LNCaP clone FGC (cell line): ENCODE data around the gene GPBAR1.

ENCODE experiments used
- DNase-seq: peaks from one replicate; pipeline ENCODE4 v3.0.0-alpha.2; 2011; ENCODE audit warnings: low read depth
- H3K4me3 ChIP-seq: 2 replicates; pipeline ENCODE4 v1.5.1; 2011; ENCODE audit warnings: mild to moderate bottlenecking, low read depth, low read length, control low read depth
- CTCF ChIP-seq: IDR thresholded peaks from 2 replicates; pipeline ENCODE4 v1.5.1; 2012; ENCODE audit warnings: mild to moderate bottlenecking; ENCODE audit not compliant: control insufficient read depth, insufficient read depth; ENCODE audit errors: extremely low read depth

The GPBAR1 gene

DNA sequence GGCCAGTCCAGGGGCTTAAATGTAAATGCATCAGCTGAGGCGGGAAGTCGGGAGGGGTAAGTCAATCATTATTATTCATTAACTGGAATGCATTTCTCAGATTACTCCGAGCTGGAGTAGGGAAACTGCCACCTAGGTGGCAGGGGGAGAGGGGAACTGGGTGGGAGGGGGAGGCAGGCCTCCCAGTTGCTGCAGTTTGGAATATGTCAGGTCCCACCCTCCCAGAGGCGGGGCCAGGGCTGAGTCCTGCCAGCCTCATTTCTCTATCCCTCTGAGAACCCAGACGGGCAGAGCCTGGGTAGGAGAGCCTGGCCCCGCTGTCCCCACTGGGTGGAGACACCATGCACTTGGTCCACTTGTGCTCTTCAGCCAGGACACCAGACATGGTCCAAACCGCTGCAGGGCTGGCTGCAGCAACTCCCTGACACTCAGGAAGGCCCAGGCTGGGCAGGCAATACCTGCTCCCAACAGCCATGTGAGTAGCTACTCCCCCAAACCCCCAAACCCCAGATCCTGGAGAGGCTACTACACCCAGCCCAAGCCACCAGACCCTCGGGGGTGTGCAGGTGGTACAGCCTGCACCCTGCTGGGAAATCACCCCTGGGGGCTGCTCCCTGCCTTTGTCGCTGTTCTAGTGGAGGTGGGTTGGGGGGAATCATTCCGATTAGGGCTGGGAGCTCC is at the start of gene GPBAR1:
TSS of gene GPBAR1 (plus strand) at position 274 of the 681 bp plus-strand sequence. CDS start 1,710 bp downstream, outside the sequence.
- H3K4me3 ChIP-seq = no peak within 1 kb of the TSS
- 0 out of 2 replicates have a peak, but pooled peaks have one; percentile 7 for TF ChIP-seq CTCF
- DNase-seq = no peak

GRCh38 chr2:218214116-218214515 is 46.7 kb upstream of the GPBAR1 start:
- DNase-seq = no peak
- H3K4me3 ChIP-seq = no peak overlapping the region
- no peak for TF ChIP-seq CTCF

DNA sequence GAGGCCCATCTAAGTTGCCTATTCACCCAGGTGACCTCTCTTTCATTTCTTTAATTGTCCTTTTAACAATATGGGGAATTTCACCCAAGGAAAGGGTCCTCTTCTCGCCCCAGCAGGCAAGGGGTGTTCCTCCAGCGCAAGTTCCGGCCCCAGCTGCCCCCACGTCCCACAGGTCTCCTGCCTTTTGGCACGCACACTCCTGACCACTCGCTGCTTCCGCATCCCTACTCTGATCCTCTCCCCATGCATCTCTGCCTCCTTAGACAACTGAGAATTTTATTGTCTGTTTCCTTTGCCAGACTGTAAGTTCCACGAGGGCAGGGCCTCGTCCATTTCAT is 44.5 kb upstream of the GPBAR1 start:
- no peak for TF ChIP-seq CTCF
- peak overlapping the region; percentile 91 for H3K4me3 ChIP-seq
- DNase-seq = no peak

- peak; percentile 50 for DNase-seq
- no peak for TF ChIP-seq CTCF
- peak within 1 kb of the TSS; percentile 91 for H3K4me3 ChIP-seq
These were observed 44.0 kb upstream of the GPBAR1 start, which contains the start of gene ARPC2 for GRCh38 chr2:218216674-218217359. TSS of gene ARPC2 (plus strand) at chr2:218217189. CDS start at chr2:218217471, 282 bp downstream.

GRCh38 chr2:218217360-218218267 is 43.2 kb upstream of the GPBAR1 start:
- H3K4me3 ChIP-seq = peak overlapping the region; percentile 91
- no peak for TF ChIP-seq CTCF
- no peak for DNase-seq

DNA sequence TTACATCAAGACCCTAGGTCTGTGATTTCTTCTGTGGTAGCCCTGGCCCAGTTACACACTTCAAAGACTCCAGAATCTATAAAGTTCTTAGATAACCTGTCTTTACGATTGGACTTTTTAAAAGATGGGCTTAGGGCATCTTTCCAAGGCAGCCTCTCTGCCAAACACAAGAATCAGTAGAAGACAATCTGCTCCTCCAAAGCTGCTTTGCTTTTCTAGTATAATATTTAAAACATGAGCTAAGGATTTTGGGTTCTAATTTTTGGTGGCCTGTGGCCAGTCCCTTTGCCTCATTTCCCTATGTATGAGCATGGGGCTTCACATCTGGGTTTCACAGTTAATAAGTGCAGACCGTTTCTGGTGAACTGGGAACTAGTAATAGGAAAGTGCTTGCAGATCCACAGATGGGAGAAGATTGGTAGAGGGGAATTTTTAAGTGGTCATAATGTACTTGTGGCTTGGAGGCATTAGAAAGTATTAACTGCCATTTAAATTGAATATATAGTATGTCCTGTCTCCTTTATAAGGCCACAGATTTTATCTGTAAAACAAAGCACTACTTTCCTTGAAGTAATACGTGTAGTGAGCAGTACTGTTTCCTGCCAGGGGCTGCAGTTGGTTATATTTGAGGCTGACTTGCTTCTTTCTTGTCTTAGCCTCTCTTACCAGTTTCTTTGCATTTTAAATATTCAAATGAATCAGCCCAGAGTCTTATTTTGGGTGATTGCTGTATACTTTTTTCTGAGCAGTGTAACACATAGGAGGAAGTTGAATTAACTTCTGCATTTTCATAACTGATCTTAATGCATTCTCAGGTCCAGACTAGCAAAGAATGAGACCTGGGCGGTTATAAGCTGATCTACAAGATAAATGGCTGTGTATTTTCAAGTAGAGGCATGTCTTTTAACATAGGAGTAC is 42.3 kb upstream of the GPBAR1 start:
- no peak for TF ChIP-seq CTCF
- peak overlapping the region; percentile 91 for H3K4me3 ChIP-seq
- DNase-seq = no peak
